Colon (tissue), 2 donors: Measurements from ENCODE around the gene LSAMP.

ENCODE experiments used
- FAIRE-seq: peaks from 2 replicates; lab custom pipeline; 2012; peaks lifted over from hg19 to GRCh38; lab: Jason Lieb, UNC
- donor health status: control.
- donor health status: control.

Gene LSAMP

DNA sequence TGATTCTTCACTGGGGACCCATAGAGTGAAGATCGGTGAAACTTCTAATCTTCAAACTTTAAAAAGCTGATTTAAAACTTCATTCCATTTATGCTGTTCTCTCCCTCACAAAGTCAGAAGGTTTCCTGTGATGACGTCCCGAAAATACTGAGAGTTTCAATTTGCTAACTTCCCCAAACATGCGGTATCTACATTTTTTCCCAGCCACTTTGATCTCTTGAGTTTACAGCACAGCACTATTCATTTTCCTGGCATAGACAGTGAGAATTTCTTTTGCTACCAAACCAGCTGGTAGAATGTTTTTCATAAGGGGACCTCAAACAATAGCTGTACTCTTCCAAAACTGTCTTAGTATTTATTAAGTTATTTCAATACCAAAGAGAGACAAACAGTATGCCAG is 156.8 kb downstream of the LSAMP start:
- FAIRE-seq: no peak

- FAIRE-seq: no peak
Observed at GRCh38 chr3:116285781-116286421, 159.4 kb downstream of the LSAMP start.

DNA sequence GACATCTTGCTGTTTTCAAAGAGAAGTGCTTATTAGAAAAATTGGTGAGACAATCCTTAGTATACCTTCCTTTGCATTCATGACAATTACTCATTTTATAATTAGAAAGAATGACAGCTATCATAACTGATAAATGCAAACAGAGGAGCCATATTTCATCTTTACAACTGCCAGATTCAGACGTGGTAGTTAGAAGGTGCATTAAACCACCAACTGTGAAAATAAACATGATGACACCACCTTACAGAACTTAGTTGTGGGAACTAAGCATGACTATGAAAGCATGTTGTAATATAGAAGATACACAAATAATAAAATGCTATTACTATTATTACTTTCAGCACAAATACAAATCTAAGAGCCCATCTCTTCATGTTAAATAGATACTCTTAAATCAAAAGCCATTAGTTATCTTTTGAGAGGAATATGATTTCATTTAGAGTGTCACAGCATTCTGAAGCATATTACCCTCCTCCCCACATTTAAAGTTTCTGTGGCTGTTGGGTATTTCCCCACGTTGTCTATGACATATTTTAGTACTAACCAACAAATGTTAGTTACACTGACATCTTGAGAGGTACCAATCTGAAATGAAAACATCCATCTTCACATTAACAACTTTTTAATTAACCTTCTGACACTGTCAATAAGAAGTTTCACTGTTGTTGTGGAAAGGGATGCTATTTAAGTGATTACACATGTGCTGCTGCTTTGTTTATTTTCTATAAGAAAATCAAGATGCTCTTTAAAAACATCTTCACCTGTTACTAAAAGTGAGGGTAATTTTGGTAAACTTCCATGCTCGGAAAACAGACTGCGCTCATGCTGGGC is 163.8 kb downstream of the LSAMP start:
- no peak for FAIRE-seq

DNA sequence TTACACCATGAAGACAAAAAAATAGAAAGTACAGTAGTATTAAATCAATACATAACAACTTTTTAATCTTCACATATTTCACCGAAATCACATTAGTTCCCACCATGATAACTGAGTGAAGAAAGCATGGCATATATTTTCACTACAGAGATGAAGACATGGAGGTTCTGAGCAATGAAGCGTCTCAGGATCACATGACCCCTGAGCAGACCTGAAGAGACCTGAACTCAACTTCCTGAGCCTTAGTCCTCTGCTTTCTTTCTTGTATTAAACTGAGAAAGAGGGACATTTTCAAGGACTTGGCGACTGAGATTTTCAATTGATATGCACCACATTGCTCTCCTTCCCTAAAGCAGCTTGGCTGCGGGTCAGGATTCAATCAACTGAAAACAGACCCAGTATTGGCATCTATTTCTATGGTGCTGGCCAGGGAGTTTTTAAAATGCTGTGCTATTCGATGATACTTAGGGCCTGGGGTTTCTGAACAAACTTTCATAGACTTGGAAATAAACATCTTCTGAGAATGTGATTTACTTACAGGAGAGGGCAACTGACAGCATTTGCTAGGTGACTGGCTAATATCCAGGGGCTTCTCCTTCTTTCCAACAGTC is 165.1 kb downstream of the LSAMP start:
- no peak for FAIRE-seq

DNA sequence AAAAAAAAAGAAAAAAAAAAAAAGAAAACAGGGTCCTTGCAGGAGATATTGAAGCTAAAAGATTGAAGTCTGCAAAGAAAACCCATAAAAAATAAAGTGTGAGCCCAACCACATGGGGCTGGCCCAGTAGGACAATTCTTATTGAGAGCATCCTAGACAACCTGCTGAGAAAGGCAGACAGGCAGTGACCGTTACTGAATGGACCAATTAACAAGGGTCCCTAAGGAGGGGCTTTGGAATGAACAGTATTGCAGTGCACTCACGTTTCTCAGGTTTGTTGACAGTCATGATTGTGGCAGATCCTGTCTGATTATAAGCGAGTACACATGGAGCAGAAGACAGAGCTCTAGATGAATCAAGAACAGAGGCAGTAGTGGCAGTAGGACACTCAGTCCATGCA is 168.6 kb downstream of the LSAMP start:
- FAIRE-seq: no peak

- FAIRE-seq: no peak
Observed at GRCh38 chr3:116270056-116270455, 175.2 kb downstream of the LSAMP start.

- FAIRE-seq: no peak
Observed at GRCh38 chr3:116267116-116267515, 178.2 kb downstream of the LSAMP start.

- FAIRE-seq: no peak
Observed at GRCh38 chr3:116265976-116266584, 179.2 kb downstream of the LSAMP start.

- FAIRE-seq: no peak
Observed at GRCh38 chr3:116265320-116265695, 180.0 kb downstream of the LSAMP start.

- no peak for FAIRE-seq
Observed at GRCh38 chr3:116264546-116265319, 180.6 kb downstream of the LSAMP start.

- no peak for FAIRE-seq
Observed at GRCh38 chr3:116263842-116264545, 181.3 kb downstream of the LSAMP start.

DNA sequence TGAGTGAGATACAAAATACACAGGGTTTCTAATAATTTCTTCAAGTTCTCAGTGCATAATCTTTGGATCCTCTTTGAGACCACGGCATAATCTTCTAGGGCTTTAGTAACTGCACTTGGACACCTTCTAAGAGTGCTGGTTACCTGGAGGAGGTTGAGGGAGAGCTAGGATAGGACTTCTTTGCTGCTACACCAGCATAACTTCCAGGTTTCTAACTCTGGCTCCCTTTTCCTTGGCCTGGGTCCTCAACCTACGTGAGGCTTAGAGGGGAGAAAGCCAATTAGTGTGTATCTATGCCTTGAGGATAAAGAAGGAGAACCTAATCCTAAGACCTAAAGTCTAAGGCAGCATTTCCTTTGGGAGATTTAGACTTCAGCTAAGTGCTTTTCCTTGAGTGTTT is 184.8 kb downstream of the LSAMP start:
- no peak for FAIRE-seq

GRCh38 chr3:116259984-116260383 is 185.3 kb downstream of the LSAMP start:
- no peak for FAIRE-seq

- FAIRE-seq: no peak
Observed at GRCh38 chr3:116256843-116257485, 188.3 kb downstream of the LSAMP start.

- no peak for FAIRE-seq
Observed at GRCh38 chr3:116254541-116254940, 190.7 kb downstream of the LSAMP start.

DNA sequence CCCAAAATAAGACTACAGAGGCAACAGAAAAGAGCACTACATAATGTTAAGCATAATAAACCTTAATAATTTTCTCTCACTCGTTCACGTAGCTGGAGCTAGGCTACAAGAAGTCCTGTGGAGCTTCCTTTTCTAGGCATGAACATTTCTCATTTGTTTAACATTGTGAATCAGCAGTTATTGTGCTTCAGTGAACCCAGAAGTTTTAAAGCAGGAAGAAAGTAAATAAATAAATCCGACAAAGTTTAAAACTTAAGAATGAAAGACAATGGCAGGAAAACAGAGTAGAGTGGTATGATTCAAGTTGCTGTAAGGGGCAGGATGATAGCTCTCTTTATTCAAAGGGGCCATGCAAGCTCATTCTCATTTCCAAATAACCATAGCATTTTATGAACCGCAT is 191.8 kb downstream of the LSAMP start:
- FAIRE-seq: no peak

- FAIRE-seq: no peak
Observed at GRCh38 chr3:116247605-116248004, 197.7 kb downstream of the LSAMP start.

DNA sequence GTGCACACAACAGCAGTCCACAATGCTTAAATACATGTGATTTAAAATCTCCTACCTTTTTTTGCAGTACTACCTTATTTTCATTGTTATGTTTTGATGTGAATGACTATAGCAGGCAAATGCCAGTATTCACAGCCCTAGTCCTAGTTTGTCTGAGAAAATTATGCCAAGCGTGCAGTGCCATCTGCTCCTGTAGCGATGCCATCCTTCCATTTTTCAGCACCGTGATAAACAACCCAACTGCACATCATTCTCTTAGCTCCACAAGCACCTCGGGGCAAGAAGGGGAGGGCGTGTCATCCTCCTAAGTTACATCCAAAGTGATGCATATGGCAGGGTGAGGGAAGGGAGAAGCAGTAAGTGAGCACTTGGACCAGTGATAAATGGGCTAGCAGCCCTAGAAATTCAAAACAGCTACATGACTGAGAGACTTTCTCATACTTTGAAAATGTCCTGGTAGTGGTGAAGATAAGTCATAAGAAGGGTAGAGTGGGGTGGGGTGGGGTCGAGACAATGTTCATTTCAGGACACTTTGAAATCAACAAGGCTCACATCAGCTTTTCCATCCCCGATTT is 198.8 kb downstream of the LSAMP start:
- FAIRE-seq: no peak

DNA sequence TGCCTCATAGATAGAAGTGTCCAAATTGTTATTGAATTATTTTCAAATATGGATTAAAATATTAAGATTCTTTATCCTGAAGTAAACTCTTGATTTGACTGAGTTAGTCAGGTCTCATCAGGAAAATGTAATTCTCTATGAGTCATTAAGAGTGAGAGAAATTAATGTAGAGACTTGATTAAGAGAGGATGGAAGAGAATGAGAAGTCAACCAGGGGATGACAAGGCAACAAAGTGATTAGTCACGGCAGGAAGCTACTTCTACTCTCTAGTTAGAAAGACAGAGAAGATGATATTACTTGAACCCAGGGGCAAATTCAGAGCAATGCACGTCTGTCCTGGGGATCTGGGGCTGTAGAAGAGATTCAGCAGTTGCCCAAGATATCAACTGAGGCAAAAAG is 202.5 kb downstream of the LSAMP start:
- FAIRE-seq: peak; percentile 5

DNA sequence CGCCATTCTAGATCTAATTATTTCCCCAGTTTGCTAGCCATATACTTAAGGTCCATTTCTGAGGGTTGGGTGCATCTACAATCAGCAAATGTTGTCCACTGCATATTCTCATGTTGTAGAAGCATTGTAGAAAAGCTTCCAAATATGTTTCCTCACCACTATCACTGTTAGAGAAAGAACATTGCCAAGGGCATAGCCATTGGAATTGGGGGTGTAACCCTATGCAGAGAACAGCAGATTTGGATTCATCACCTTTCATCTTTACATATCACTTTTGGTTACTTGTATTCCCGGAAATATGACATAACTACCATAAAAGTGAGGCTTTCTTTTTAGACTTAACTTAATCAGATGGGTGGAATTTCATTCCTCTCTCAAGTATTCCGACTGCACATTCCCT is 203.6 kb downstream of the LSAMP start:
- FAIRE-seq: no peak

- no peak for FAIRE-seq
Observed at GRCh38 chr3:116240261-116240660, 205.0 kb downstream of the LSAMP start.
